Natural killer cell (primary cell): Measurements from ENCODE around the gene CTNNA2. TPM values are rescaled to one million over a fixed set of nuclear protein-coding genes. Genes with fewer than 3 reads are reported as not detected.

ENCODE experiments used
- ATAC-seq, 3 donors: fragments of 150-1000 bp in 2 of 3; fragments of 200-7000 bp in 1 of 3; cut with Tn5 transposase; 1 replicate in 1 of 3; 2 replicates in 2 of 3; pipeline ENCODE4 v1.10.0; 2021; ENCODE audit warnings: mild to moderate bottlenecking in 2 of 3, moderate library complexity in 2 of 3
- DNase-seq, 2 donors: peaks; one replicate each; pipeline versions ENCODE4 v3.0.0 to v3.0.0-alpha.2; 2013 to 2021; ENCODE audit warnings: mixed read lengths in 1 of 2
- H3K27ac ChIP-seq: one replicate; pipeline ENCODE4 v1.5.1; 2013; ENCODE audit warnings: mild to moderate bottlenecking, low read length
- H3K27me3 ChIP-seq: one replicate; pipeline ENCODE4 v1.6.1; 2013; ENCODE audit warnings: low read length; ENCODE audit not compliant: control insufficient read depth, insufficient read depth
- H3K36me3 ChIP-seq: one replicate; pipeline ENCODE4 v1.6.1; 2013; ENCODE audit warnings: low read length; ENCODE audit not compliant: control insufficient read depth, insufficient read depth
- H3K4me1 ChIP-seq: one replicate; pipeline ENCODE4 v1.6.1; 2013; ENCODE audit warnings: low read length; ENCODE audit not compliant: control insufficient read depth, insufficient read depth
- H3K4me3 ChIP-seq: one replicate; pipeline ENCODE4 v1.5.1; 2013; ENCODE audit warnings: low read length
- H3K9me3 ChIP-seq: one replicate; pipeline ENCODE4 v1.6.1; 2013; ENCODE audit warnings: low read length; ENCODE audit not compliant: control insufficient read depth, insufficient read depth
- H3K27ac Mint-ChIP-seq, 2 donors: one replicate each; pipeline ENCODE4 v1.8.0; 2022; ENCODE audit warnings: mild to moderate bottlenecking in 2 of 2, mixed read lengths in 2 of 2, moderate library complexity in 1 of 2
- H3K27me3 Mint-ChIP-seq, 2 donors: one replicate each; pipeline ENCODE4 v1.8.0; 2022; ENCODE audit warnings: low read depth in 2 of 2, mixed read lengths in 2 of 2
- H3K36me3 Mint-ChIP-seq: one replicate; pipeline ENCODE4 v1.8.0; 2022; ENCODE audit warnings: mixed read lengths
- H3K4me1 Mint-ChIP-seq, 2 donors: one replicate each; pipeline ENCODE4 v1.8.0; 2022; ENCODE audit warnings: mixed read lengths in 2 of 2
- H3K4me3 Mint-ChIP-seq: one replicate; pipeline ENCODE4 v1.8.0; 2022; ENCODE audit warnings: mild to moderate bottlenecking, moderate library complexity, mixed read lengths
- H3K9me3 Mint-ChIP-seq, 2 donors: one replicate each; pipeline ENCODE4 v1.8.0; 2022; ENCODE audit warnings: mixed read lengths in 2 of 2
- WGBS: methylation state at CpG from one replicate; pipeline ENCODE4 v1.1.7; 2013; ENCODE audit warnings: missing lambda C conversion rate; ENCODE audit not compliant: insufficient coverage; 5-methylcytosine and 5-hydroxymethylcytosine counted together
- intact Hi-C: fragments of 100-400 bp; cut with micrococcal nuclease; formaldehyde crosslinking; loops from one replicate; pipeline ENCODE4 v1.14.2; 2022
- total RNA-seq, 4 donors: library from RNA; stranded (reverse); fragments of 120-200 nt in 1 of 4; gene quantifications; one replicate each; pipeline versions ENCODE4 v1.2.3 to v1.2.4, GENCODE V29; 2013 to 2022
- TF ChIP-seq, protein P1 (sequence below): fragments of 200-600 bp; IDR thresholded peaks from one replicate; pipeline ENCODE4 v1.8.0; 2022; ENCODE audit warnings: antibody characterized with exemption

Gene CTNNA2
- total RNA-seq, 3 donors from 2014 or later (not counting 1 experiment from before 2014, with no cell fraction given), result not detected

DNA sequence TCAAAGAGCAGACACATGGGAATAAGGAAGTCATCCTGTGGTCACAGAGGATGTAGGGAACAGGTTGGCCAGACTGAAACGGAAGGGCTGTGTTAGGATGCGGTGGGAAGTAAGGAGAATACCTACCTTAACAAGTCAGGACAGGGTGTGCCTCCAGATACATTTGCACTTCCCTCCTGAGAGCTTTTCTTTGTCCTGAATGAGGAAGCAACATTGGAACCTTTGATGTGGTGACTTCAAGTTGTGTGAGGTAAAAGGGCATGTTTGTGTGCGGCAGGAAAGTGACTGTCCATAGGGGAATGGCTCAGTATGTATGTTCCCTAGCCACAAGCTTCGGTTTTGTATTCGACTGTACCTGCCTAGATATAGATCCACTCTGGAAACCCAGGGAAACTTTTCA is 816.6 kb downstream of the CTNNA2 start:
- H3K36me3 ChIP-seq, result no peaks in the 10 kb centered on the region
- intact Hi-C loops, result no loop called here
- no peaks in the 10 kb centered on the region for H3K9me3 ChIP-seq
- Mint-ChIP-seq H3K36me3 (no peaks in the 10 kb centered on the region), H3K4me3 (no peak overlapping the region), H3K27me3 (no peaks in the 10 kb centered on the region), H3K4me1 (no peaks in the 10 kb centered on the region), H3K27ac (no peak overlapping the region), H3K9me3 (peaks cover 8 to 9% of the 10 kb centered on the region in 2 donors)
- H3K4me3 ChIP-seq, result no peak overlapping the region
- H3K27me3 ChIP-seq, result no peaks in the 10 kb centered on the region
- no peaks in the 10 kb centered on the region for H3K4me1 ChIP-seq
- ATAC-seq (no peak), DNase-seq (no peak)
- TF ChIP-seq, protein P1, sequence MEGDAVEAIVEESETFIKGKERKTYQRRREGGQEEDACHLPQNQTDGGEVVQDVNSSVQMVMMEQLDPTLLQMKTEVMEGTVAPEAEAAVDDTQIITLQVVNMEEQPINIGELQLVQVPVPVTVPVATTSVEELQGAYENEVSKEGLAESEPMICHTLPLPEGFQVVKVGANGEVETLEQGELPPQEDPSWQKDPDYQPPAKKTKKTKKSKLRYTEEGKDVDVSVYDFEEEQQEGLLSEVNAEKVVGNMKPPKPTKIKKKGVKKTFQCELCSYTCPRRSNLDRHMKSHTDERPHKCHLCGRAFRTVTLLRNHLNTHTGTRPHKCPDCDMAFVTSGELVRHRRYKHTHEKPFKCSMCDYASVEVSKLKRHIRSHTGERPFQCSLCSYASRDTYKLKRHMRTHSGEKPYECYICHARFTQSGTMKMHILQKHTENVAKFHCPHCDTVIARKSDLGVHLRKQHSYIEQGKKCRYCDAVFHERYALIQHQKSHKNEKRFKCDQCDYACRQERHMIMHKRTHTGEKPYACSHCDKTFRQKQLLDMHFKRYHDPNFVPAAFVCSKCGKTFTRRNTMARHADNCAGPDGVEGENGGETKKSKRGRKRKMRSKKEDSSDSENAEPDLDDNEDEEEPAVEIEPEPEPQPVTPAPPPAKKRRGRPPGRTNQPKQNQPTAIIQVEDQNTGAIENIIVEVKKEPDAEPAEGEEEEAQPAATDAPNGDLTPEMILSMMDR, result no peak
- WGBS, result 66% methylated on average over 5 of the region's 5 CpGs
- H3K27ac ChIP-seq, result no peak overlapping the region

DNA sequence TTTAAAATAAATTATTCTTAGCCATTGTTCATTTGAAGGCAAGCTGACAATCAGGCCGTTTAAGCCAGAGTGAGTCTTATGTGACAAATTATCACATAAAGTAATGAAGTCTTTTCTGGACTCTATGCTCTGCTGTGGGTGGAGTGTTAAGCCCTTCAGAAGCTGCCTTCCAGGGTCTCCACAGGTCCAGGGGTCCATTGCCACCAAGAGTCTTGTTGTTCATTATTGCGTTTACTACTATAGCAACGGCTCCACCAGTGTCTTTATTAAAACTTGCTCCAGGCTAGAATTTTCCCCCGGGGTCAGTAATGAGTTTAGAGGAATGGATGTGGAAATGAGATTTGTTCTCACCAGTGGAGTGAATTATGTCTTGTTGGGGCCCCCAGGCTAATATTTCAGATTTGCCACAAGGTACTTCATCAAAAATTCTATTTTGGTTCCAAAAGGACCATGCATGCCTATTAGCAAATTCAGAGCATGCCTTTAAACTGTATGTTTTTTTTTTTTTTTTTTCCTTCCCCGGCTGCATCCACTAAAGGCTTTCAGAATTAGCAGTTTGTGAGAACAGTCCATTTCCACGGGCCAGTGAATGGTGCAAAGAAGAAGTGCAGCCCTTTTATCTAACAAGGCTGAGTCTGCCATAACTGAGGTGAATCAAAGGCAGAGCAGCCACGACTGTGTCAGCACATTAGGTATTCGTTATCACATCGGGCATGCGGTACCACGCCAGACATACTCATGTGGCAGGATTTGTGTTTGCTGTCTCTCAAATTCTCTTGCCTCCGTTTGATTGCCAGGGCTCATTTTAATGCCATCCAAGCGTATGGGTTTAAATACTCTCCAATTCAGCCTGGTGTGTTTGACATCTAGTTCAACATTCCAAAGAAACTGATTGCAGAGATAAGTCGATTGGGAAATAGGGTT is 817.9 kb downstream of the CTNNA2 start:
- Histone ChIP-seq H3K9me3 (no peaks in the 10 kb centered on the region), H3K4me1 (no peaks in the 10 kb centered on the region), H3K4me3 (no peak overlapping the region), H3K27ac (no peak overlapping the region), H3K27me3 (no peaks in the 10 kb centered on the region), H3K36me3 (no peaks in the 10 kb centered on the region)
- no peak overlapping the region for H3K27ac Mint-ChIP-seq
- no peak for DNase-seq
- H3K9me3 Mint-ChIP-seq, result peaks cover 9 to 14% of the 10 kb centered on the region in 2 donors
- TF ChIP-seq, protein P1, result no peak
- ATAC-seq, result no peak
- WGBS, result 85% methylated on average over 14 of the region's 14 CpGs
- H3K27me3 Mint-ChIP-seq, result no peaks in the 10 kb centered on the region
- H3K4me1 Mint-ChIP-seq, result no peaks in the 10 kb centered on the region
- intact Hi-C loops, result no loop called here
- H3K36me3 Mint-ChIP-seq, result no peaks in the 10 kb centered on the region
- no peak overlapping the region for H3K4me3 Mint-ChIP-seq

DNA sequence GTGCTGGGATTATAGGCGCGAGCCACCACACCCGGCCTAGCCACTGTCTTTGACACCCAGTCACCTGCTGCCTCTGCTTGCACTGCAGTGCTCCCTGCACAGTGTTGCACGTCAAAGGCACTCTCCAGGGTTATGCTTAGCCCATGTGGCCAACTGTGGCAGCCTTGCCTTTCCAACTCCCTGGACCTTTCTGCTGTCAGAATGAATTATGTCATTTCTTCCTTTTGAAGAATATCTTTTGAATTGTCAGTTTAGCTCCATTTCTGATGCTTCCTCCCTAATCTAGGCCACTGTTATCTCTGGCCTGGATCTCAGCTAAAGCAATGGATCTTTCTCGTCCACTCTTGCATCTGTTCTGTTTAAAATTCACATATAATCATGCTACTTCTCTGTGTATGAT is 821.0 kb downstream of the CTNNA2 start:
- Histone ChIP-seq H3K27me3 (no peaks in the 10 kb centered on the region), H3K36me3 (no peaks in the 10 kb centered on the region), H3K9me3 (no peaks in the 10 kb centered on the region), H3K4me3 (no peak overlapping the region), H3K27ac (no peak overlapping the region), H3K4me1 (no peaks in the 10 kb centered on the region)
- DNase-seq (no peak), ATAC-seq (no peak)
- Mint-ChIP-seq H3K36me3 (no peaks in the 10 kb centered on the region), H3K9me3 (peaks cover 11 to 16% of the 10 kb centered on the region in 2 donors), H3K27me3 (no peaks in the 10 kb centered on the region), H3K27ac (no peak overlapping the region), H3K4me3 (no peak overlapping the region), H3K4me1 (no peaks in the 10 kb centered on the region)
- TF ChIP-seq, protein P1, result no peak
- intact Hi-C loops, result no loop called here
- WGBS, result 85% methylated on average over 5 of the region's 5 CpGs
